A673 (cell line): ENCODE measurements around the gene DSTN. TPM values are rescaled to one million over a fixed set of nuclear protein-coding genes. Genes with fewer than 3 reads are reported as not detected.

ENCODE experiments used
- BruUV-seq: library from RNA; stranded (reverse); fragments of 400-500 nt; replicated peaks from 2 replicates; lab custom pipeline; 2021; lab: Mats Ljungman, UMichigan
- CTCF ChIA-PET: fragments of 300-600 bp; sonication (Branson Sonifier 250); formaldehyde crosslinking; loops from one replicate; lab custom pipeline; 2022; ENCODE audit warnings: antibody characterized with exemption; lab: Charles Lee
- POLR2A ChIA-PET: fragments of 300-600 bp; sonication (Branson Sonifier 250); formaldehyde crosslinking; loops from one replicate; lab custom pipeline; 2022; ENCODE audit warnings: antibody characterized with exemption; ENCODE audit not compliant: low non-redundant PET; lab: Charles Lee
- DNase-seq: peaks from one replicate; pipeline ENCODE4 v3.0.0-alpha.2; 2015; ENCODE audit warnings: low spot score
- H3K27ac ChIP-seq: fragments of 200-600 bp; sonication (generic); 2 replicates; pipeline ENCODE4 v1.5.1; 2016; ENCODE audit warnings: mixed run types, low read depth, mild to moderate bottlenecking, mixed read lengths, antibody characterized with exemption, low read length; ENCODE audit not compliant: poor library complexity, severe bottlenecking
- H3K27me3 ChIP-seq: fragments of 200-600 bp; sonication (generic); replicated peaks from 2 replicates; pipeline ENCODE4 v1.6.1; 2017; ENCODE audit warnings: mixed run types, low read depth, mild to moderate bottlenecking, mixed read lengths, antibody characterized with exemption, low read length; ENCODE audit not compliant: insufficient read depth, poor library complexity
- H3K36me3 ChIP-seq: fragments of 200-600 bp; sonication (generic); 2 replicates; pipeline ENCODE4 v1.6.1; 2016; ENCODE audit warnings: mixed run types, mild to moderate bottlenecking, mixed read lengths, antibody characterized with exemption, low read length; ENCODE audit not compliant: insufficient read depth, poor library complexity, severe bottlenecking
- H3K4me1 ChIP-seq: fragments of 200-600 bp; sonication (generic); 2 replicates; pipeline ENCODE4 v1.6.1; 2017; ENCODE audit warnings: mixed run types, mild to moderate bottlenecking, mixed read lengths, antibody characterized with exemption, low read length; ENCODE audit not compliant: insufficient read depth, poor library complexity, severe bottlenecking
- H3K4me3 ChIP-seq: fragments of 200-600 bp; sonication (generic); 2 replicates; pipeline ENCODE4 v1.5.1; 2016; ENCODE audit warnings: low read depth, mixed run types, mild to moderate bottlenecking, mixed read lengths, low read length; ENCODE audit not compliant: poor library complexity, severe bottlenecking
- H3K9me3 ChIP-seq: fragments of 200-600 bp; sonication (generic); 2 replicates; pipeline ENCODE4 v1.6.1; 2016; ENCODE audit warnings: mixed run types, low read depth, mild to moderate bottlenecking, mixed read lengths, antibody characterized with exemption, low read length; ENCODE audit not compliant: poor library complexity, severe bottlenecking
- EZH2 ChIP-seq: fragments of 200-600 bp; sonication (generic); IDR thresholded peaks from 2 replicates; pipeline ENCODE4 v1.6.1; 2017; ENCODE audit warnings: borderline replicate concordance, low read depth, mild to moderate bottlenecking, mixed read lengths, antibody characterized with exemption, low read length; ENCODE audit not compliant: poor library complexity, severe bottlenecking
- intact Hi-C: fragments of 100-400 bp; cut with micrococcal nuclease; formaldehyde crosslinking; loops from one replicate; pipeline ENCODE4 v1.10.0; 2022; ENCODE audit not compliant: unreplicated experiment
- total RNA-seq: library from RNA; stranded (reverse); gene quantifications from 2 replicates; pipeline ENCODE4 v1.2.3, GENCODE V29; 2021
- TF ChIP-seq, protein P1 (sequence below): fragments of 300-800, 200-600 bp; sonication (generic); conservative IDR thresholded peaks from 2 replicates; pipeline ENCODE4 v1.5.1; 2017; ENCODE audit warnings: low read depth, mild to moderate bottlenecking, antibody characterized with exemption, low read length, moderate library complexity, mixed read lengths

DSTN gene
- total RNA-seq, 1 experiment from 2014 or later = 159 TPM

- CTCF ChIA-PET = no interaction called here
- TF ChIP-seq, protein P1, sequence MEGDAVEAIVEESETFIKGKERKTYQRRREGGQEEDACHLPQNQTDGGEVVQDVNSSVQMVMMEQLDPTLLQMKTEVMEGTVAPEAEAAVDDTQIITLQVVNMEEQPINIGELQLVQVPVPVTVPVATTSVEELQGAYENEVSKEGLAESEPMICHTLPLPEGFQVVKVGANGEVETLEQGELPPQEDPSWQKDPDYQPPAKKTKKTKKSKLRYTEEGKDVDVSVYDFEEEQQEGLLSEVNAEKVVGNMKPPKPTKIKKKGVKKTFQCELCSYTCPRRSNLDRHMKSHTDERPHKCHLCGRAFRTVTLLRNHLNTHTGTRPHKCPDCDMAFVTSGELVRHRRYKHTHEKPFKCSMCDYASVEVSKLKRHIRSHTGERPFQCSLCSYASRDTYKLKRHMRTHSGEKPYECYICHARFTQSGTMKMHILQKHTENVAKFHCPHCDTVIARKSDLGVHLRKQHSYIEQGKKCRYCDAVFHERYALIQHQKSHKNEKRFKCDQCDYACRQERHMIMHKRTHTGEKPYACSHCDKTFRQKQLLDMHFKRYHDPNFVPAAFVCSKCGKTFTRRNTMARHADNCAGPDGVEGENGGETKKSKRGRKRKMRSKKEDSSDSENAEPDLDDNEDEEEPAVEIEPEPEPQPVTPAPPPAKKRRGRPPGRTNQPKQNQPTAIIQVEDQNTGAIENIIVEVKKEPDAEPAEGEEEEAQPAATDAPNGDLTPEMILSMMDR = no peak
- TF ChIP-seq EZH2 = no peak
- BruUV-seq = no TSS peak
Measured at GRCh38 chr20:17598013-17598550, 28.2 kb downstream of the DSTN start.

DNA sequence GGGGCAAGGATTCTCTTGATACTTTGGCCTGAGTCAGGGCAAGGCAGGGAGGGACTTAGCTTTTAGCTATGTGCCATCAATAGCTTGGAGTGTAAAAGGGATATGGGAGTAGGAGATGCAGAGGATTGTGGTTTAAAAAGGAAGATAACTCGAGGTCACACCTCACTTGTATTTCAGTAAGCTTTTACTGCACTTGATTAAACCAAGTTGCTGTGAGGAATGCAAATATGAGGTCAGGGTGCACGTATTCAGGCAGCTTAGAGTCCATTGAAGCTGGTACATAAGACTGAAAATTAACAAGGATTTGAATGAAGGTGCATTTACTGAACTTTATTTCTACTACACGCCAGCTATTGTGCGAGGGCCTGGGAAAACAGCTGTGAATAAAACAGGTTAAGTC lies 32.1 kb downstream of the DSTN start:
- Histone ChIP-seq H3K27ac (no peak overlapping the region), H3K27me3 (no peaks in the 10 kb centered on the region), H3K4me1 (peaks cover 6% of the 10 kb centered on the region), H3K36me3 (no peaks in the 10 kb centered on the region), H3K4me3 (no peak overlapping the region), H3K9me3 (no peaks in the 10 kb centered on the region)
- DNase-seq = no peak
- TF ChIP-seq, protein P1 = no peak
- TF ChIP-seq EZH2 = no peak
- ChIA-PET CTCF (interaction anchor here (1.0 kb wide), 1 partner anchor 65 kb away, joined by 3 read pairs; no protein-coding TSS in a partner anchor), POLR2A (no interaction called here)
- no TSS peak for BruUV-seq
- intact Hi-C loops = no loop called here

More at GRCh38 chr20:17598013-17598550, 28.2 kb downstream of the DSTN start:
- Histone ChIP-seq H3K27ac (no peak overlapping the region), H3K4me1 (peaks cover 6% of the 10 kb centered on the region), H3K36me3 (no peaks in the 10 kb centered on the region), H3K4me3 (no peak overlapping the region), H3K9me3 (no peaks in the 10 kb centered on the region), H3K27me3 (no peaks in the 10 kb centered on the region)
- DNase-seq = no peak
- intact Hi-C loops = no loop called here
- POLR2A ChIA-PET = no interaction called here

- H3K27me3 ChIP-seq = no peaks in the 10 kb centered on the region
- intact Hi-C loops = no loop called here
- TF ChIP-seq, protein P1 = no peak
- TF ChIP-seq EZH2 = no peak
- no TSS peak for BruUV-seq
- no peak overlapping the region for H3K27ac ChIP-seq
- ChIA-PET POLR2A (no interaction called here), CTCF (interaction anchor here (1.0 kb wide), 1 partner anchor 66 kb away, joined by 3 read pairs; no protein-coding TSS in a partner anchor)
- no peak overlapping the region for H3K4me3 ChIP-seq
- no peaks in the 10 kb centered on the region for H3K36me3 ChIP-seq
- no peaks in the 10 kb centered on the region for H3K9me3 ChIP-seq
- DNase-seq = no peak
- H3K4me1 ChIP-seq = peaks cover 6% of the 10 kb centered on the region
Measured at GRCh38 chr20:17602493-17602892, 32.6 kb downstream of the DSTN start.
